Measurements from ENCODE around the gene SKIC3.

DNA sequence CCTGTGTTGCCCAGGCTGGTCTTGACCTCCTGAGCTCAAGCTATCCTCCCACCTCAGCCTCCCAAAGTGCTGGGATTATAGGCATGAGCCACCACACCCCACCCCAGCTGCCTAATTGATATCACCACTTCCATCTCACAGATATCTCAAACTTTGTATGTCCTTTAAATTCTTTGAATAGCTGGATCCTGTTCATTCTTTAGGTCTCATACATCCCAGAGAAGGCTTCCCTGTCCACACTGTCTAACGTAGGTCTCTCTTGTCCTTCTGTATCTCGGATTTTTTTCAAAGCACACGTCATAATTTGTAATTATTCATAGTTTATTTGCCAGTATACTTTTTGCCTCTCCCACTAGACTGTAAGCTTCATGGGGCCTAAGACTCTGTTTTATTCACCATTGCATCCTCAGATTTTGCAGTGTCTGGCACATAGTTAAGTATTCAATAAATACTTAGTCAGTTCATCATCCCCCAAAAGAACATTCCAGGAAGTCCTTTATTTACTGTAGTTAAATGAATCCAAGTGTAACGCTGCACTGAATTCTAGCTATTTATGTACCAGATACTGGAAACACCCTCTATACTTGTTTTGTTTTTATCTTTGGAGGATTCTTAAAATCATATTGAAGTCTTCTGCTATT lies 10.6 kb upstream of the SKIC3 start:
- TF ChIP-seq, protein P1, sequence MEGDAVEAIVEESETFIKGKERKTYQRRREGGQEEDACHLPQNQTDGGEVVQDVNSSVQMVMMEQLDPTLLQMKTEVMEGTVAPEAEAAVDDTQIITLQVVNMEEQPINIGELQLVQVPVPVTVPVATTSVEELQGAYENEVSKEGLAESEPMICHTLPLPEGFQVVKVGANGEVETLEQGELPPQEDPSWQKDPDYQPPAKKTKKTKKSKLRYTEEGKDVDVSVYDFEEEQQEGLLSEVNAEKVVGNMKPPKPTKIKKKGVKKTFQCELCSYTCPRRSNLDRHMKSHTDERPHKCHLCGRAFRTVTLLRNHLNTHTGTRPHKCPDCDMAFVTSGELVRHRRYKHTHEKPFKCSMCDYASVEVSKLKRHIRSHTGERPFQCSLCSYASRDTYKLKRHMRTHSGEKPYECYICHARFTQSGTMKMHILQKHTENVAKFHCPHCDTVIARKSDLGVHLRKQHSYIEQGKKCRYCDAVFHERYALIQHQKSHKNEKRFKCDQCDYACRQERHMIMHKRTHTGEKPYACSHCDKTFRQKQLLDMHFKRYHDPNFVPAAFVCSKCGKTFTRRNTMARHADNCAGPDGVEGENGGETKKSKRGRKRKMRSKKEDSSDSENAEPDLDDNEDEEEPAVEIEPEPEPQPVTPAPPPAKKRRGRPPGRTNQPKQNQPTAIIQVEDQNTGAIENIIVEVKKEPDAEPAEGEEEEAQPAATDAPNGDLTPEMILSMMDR (IDR thresholded peaks at IDR 0.05), result no peak
- no peak for TF ChIP-seq EZH2 (IDR thresholded peaks at IDR 0.05; ENCODE audit: borderline replicate concordance, insufficient read depth, low read depth, low read length, poor library complexity, severe bottlenecking)
